ENCODE data around the gene CYP27B1. TPM values are rescaled to one million over a fixed set of nuclear protein-coding genes. Genes with fewer than 3 reads are reported as not detected.

Gene CYP27B1, protein sequence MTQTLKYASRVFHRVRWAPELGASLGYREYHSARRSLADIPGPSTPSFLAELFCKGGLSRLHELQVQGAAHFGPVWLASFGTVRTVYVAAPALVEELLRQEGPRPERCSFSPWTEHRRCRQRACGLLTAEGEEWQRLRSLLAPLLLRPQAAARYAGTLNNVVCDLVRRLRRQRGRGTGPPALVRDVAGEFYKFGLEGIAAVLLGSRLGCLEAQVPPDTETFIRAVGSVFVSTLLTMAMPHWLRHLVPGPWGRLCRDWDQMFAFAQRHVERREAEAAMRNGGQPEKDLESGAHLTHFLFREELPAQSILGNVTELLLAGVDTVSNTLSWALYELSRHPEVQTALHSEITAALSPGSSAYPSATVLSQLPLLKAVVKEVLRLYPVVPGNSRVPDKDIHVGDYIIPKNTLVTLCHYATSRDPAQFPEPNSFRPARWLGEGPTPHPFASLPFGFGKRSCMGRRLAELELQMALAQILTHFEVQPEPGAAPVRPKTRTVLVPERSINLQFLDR
- 10 to 100 TPM; 10.8 to 11.4 TPM for total RNA-seq

DNA sequence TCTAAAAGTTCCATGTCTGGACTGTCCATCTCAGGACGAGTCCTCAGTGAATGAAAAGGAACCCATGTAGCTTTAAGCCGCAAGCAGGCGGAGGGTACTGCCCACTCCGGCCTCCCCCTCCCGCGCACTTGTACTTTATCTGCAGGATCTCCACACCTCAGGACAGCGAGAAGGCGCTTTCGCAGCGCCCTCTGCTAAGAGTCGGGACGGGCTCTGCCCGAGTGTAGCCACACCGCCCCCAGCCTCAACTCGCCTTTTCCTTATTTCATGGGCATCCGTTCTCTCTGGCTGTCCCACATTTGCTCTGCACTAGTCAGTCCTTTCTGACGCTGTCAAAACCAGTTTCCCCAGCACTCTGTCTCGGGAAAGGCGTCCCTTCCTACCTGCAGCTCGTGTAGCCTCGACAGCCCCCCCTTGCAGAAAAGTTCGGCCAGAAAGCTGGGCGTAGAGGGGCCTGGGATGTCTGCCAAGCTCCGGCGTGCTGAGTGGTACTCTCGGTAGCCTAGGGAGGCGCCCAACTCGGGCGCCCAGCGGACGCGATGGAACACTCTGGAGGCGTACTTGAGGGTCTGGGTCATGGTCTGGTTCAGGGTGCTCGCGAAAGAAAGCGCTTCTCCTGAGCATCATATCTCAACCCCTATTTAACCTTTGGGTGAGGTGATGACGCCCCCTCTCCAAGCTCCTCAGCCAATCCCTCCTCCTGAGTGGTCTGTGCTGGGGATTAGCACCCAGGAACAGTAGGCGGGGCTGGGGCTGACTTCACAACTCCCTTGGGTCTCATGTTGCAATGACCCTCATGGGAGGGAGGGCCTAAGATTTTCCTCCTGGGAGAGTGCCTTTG is at the start of gene CYP27B1:
Gene CYP27B1, minus strand, starts transcription at position 615 of the 841 bp plus-strand sequence. Its CDS starts 37 bp downstream, at position 578.
- CTCF ChIA-PET: interaction anchor here (0.6 to 4.0 kb wide), 4 partner anchors 10 to 647 kb away, joined by 3 to 28 read pairs (median 7); partner anchors contain the start of gene TSFM
- POLR2A ChIA-PET: interaction anchor here (1.8 kb wide), 1 partner anchor 10 kb away, joined by 6 read pairs; no protein-coding TSS in a partner anchor

DNA sequence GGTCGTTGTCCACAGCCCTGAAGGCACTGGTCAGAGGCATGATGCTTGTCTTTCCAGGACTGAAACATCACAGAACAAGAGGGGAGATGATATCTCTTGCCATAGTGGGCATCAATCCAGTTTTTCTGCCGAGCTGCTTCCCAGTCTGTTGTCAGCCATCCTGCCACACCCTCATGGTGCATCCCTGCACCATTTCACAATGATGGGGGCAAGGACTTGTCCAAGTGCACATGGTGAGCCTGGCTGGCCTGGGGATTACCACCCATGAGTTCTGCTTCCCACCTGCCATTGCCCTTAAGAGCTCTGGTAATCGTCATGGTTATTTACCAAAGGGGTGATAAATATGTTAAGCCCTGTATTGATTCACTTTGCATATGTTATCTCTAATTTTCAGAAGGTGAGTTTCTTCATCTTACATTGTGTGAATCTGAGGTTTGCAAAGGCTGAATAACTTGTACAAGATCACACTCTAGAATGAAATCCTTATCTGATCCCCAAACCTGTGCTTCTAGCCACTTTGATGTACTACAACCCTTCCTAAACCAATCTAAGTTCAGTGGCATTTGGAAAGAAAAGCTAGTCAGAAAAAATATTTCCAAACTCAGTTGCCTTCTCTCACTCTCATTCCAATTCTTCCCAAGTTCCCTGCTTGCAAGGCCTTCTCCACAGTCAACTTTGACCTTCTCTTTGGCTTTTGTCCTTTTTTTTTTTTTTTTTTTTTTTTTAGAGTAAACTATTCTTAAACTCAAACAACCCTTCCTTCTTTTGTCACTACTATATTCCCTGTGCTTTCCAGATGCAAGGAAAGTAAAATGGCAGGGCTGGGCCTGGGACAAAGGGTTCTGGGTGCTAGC is 49.4 kb upstream of the CYP27B1 start:
- CTCF ChIA-PET: interaction anchor here (1.0 to 1.4 kb wide), 2 partner anchors 89 kb away, joined by 3 to 4 read pairs; no protein-coding TSS in a partner anchor
- POLR2A ChIA-PET: interaction anchor here (0.7 to 1.2 kb wide), 2 partner anchors 20 to 33 kb away, joined by 3 to 6 read pairs; no protein-coding TSS in a partner anchor

DNA sequence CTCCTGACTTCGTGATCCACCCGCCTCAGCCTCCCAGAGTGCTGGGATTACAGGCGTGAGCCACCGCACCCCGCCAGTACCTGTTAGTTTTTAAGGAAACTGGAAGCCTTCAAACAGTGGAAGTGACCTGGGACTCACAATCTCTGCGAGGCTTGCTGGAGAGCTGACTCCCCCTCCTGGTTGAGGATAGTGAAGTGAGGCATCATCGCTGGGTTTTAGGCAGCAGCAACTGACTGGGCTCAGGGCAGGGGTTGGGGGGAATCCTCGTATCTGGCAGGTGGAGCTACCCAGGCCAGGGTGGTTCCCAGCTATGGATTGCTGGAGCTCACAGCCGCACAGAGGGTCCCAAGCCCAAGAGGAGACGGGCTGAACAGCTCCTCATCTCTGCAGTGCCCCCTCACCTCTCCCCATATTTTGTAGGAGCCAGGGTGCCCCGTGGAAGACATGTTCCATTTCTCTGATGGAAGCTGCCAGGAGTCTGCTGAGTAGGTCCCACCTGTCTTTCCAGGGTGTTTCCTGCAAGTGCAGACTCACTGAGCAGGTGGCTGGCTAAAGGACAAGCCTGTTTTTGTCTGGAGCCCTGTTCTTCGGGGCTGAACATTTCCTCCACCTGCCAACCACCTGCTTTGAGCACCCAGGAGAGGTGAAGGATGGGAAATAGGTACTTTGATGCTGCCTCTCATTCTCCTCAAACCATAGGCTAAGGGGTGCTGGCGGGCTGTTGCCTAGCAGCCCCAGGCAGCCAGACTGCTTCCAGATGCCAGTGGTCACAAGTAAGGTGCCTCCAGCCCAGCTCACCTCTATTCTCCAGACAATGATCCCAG is 48.5 kb upstream of the CYP27B1 start:
- ChIA-PET CTCF (interaction anchor here (1.4 kb wide), 1 partner anchor 90 kb away, joined by 4 read pairs; no protein-coding TSS in a partner anchor), POLR2A (interaction anchor here (1.2 kb wide), 1 partner anchor 33 kb away, joined by 3 read pairs; no protein-coding TSS in a partner anchor)

DNA sequence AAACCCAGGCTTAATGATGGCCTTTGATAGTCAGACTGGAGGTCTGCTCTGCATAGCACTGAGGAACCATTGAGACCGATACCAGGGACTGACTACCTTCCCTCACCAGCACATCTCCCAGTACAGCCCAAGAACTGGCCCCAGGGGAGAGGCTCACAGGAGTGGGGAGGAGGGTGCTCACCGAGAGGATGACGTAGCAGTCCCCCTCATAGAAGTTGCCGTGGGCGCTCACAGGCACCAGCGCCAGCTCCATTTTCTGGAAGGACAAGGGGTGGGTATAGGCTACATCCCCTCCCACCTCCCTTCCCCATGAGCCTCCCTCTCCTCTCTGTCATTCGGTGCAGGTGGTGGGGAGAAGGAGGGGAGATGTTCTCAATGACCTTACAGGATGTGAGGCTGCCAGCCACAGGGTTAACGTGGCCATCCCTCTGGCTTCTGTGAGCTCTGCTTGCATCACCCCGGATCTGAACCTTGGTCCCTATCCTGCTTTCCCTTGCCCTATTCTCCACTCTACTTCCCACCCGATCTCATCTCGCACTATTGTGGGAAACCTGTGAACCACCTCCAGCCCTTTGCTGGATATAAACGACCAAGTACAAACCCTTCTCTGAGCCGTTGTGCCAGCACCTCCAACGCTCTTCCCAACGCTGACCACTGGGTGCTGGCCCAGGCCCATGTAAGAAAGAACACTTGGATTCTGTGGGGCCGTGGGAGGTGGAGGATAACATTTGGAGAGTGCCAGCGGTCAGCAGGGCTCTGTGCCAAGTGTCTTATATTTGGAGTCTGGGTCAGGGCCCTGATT is 47.3 kb upstream of the CYP27B1 start:
- CTCF ChIA-PET: interaction anchor here (0.6 to 1.1 kb wide), 2 partner anchors 25 to 59 kb away, joined by 3 read pairs; no protein-coding TSS in a partner anchor
- POLR2A ChIA-PET: no interaction called here

DNA sequence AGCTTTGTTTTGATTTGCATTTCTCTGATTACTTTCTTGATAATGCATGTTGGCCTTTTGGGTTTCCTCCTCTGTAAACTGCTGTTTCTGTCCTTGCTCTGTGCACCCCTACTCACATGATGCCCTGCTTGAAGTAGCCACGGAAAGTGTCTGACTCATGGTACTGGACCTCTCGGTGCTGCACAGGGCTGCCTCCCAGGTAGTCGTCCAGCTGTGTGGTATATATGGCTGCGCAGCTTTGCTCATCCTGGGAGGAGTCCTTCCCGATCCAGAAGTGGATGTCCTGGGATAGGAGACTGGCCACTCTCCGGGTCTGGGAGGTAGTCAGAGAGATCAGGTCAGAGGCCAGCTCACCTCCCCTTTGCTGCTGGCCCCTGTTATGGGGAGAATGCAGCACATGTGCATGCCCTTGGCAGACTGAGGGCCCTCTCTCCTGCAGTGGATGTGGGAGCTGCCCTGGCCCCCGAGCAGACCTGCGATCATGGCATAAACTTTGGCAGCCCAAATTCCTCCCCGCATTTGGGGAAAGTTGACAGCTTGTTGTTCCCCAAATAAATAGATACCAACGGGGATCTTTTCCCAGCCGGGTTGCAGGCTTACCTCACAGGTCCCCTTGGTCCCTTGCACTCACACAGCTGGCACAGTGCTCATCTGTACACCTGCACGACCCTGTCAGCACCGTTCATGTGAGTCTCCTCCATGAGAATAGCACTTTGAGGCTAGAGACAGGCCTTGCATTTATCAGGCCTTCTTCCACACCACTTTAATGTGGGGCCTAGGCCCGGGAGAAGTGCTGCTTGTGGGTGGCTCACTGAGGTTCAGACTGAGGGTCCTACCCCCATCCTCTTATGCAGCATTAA is 46.5 kb upstream of the CYP27B1 start:
- POLR2A ChIA-PET: interaction anchor here (0.5 kb wide), 1 partner anchor 1130 kb away, joined by 5 read pairs; no protein-coding TSS in a partner anchor
- CTCF ChIA-PET: interaction anchor here (0.6 to 1.1 kb wide), 2 partner anchors 24 to 60 kb away, joined by 3 read pairs; no protein-coding TSS in a partner anchor

DNA sequence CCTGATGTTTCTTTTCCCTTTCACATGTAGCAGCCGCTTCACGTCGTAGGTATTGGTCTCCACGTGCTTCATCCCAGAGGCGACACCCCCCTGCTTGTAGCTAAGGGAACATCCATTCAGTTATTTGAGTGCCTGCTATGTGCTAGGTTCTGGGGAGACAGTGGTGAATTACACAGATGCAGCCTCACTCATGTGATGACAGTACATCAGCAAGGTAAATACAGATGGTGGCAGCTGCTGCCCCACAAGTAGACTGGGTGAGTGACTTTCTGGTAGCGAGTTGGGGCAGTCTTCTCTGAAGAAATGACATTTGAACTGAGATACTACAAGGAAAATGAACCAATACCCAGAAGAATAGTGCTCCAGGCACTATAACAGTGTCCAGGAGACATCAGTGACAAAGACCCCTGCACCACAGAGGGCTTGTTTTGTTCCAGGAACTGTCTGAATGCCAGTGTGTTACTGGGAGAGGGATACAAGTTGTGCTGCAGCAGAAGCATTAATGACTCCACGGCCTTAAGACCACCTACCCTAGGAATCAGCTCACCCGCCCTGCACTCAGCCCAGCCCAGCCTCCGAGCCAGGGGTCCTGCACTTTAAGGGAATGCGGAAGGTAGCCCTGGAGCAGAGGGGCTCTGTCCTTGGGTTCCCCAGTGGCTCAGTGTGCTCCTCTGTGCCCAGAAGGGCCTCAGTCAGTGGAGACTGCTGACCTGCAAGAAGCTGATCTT is 44.3 kb upstream of the CYP27B1 start:
- ChIA-PET POLR2A (no interaction called here), CTCF (no interaction called here)

DNA sequence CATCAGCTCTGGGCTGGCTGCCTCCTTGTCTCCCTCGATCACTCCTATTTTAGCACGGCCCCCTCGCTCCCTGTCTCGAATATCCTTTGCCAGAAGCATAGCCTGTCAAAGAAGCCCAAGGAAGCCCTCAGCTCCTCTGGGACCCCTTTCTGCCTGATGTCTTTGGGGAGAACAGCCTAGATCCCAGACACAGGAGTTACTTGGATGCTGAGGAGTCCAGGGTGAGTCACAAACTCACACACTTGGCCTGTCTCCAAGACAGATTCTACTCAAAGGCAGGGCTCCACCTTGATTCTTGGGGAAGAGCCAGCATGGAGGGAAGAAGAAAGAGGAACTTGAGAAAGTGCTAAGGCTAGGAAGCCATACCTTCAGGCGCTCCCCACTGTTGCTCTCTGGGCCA is 43.6 kb upstream of the CYP27B1 start:
- CTCF ChIA-PET: interaction anchor here (0.8 to 1.0 kb wide), 2 partner anchors 22 to 95 kb away, joined by 3 read pairs; no protein-coding TSS in a partner anchor
- POLR2A ChIA-PET: no interaction called here

DNA sequence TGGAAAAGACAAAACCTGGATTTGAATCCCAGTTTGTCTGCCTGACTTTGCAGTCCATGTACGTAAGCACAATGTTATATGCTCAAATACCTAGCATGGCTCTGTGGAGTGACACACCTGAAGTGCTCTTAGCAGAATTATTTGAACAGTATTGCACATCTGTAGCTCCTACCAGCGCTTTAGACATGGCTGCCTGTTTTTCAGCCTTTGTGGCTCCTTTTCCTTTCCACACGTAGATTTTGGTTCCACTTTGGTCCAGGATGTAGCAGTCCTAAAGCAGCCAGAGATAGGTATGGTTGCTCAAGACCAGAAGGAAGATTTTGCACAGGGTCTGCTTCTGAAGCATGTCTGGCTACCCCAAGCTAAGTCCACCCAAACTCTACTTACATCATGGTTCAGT is 42.5 kb upstream of the CYP27B1 start:
- ChIA-PET POLR2A (no interaction called here), CTCF (interaction anchor here (1.0 kb wide), 1 partner anchor 96 kb away, joined by 3 read pairs; no protein-coding TSS in a partner anchor)

DNA sequence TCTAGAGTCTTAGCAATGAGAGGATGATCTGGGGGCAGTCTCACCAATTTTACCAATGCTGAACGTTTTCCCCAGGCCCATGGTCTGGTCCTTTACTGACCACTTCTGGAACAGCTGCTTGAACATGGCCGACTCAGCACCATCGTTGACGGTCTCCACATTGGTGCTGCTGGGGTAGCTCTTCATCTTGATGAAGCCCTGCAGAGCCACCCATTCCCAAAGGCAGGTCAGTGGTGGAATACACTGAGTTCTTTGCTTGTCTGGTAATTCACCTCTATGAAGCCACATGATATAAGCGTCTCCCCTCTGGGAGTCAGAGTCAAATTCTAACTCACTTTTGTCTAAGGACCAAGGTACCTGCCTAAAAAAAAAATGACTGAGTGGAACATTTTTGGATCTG is 41.5 kb upstream of the CYP27B1 start:
- ChIA-PET POLR2A (no interaction called here), CTCF (interaction anchor here (0.5 kb wide), 1 partner anchor 50 kb away, joined by 3 read pairs; no protein-coding TSS in a partner anchor)

DNA sequence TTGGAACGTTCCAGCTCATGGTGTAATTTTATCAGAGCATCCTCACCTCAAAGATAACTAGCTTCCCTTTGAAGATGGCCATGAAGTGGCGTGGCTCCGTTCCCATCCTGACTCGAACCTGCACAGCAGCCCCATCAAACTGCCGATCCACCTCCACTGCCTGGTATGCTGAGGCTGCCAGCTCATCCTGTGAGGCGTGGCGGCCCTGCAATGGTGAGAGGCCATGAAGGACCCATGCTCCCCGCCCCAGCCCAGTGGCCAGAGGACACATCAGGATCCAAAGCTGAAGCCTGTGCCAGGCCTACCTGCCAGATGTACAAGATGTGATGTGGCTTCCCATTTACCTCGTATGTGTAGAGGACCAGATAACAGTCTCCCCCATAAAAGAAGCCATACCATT is 40.4 kb upstream of the CYP27B1 start:
- POLR2A ChIA-PET: interaction anchor here (0.6 kb wide), 1 partner anchor 31 kb away, joined by 3 read pairs; no protein-coding TSS in a partner anchor
- CTCF ChIA-PET: interaction anchor here (1.3 kb wide), 1 partner anchor 98 kb away, joined by 3 read pairs; no protein-coding TSS in a partner anchor

DNA sequence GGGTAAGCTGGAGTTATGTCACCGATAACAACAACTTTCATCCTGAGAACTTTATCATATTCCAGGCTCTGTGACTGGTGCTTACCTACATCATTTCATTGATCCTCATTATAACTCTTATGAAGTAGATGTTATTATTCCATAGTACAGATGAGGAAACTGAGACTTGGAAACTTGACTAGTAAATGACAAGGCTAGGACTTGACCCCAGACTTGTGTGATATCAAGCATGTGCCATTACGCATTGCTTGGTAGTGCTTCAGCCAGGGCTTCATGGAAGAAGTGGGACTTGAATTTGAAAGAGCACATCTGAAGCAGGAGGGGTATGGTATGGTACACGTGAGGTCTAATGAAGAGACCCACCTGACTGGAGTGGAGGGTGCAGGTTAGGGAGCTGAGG is 39.8 kb upstream of the CYP27B1 start:
- ChIA-PET CTCF (interaction anchor here (1.3 kb wide), 1 partner anchor 98 kb away, joined by 3 read pairs; no protein-coding TSS in a partner anchor), POLR2A (no interaction called here)

DNA sequence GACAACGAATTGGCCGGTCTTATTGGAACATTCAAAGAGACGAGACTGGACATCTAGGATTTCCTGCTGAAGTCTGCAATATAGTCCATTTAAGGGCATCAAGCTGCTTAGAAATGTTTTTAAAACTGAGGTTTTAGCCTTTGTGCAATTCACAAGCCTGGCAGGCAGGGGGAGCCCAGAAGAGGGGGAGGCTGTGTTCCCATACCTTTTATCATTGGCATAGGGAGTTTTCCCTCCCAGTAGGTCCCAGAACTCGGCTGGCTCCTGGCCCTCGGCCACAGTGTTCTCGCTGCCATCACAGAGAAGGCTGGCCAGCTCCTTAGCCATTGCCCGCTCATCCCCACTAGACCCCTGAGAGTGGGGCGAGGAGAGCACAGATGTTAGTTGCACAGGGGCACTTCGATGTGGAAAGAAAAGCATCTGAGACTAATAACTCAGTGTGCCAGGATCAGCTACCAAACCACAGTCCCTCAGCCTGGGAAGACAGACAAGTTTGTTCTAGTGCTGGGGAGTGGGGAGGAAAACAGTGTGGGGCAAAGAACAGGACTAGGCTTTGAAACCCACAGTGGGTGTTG is 36.5 kb upstream of the CYP27B1 start:
- CTCF ChIA-PET: interaction anchor here (0.8 to 2.1 kb wide), 5 partner anchors 17 to 111 kb away, joined by 3 to 12 read pairs (median 3); no protein-coding TSS in a partner anchor
- POLR2A ChIA-PET: interaction anchor here (0.6 kb wide), 1 partner anchor 102 kb away, joined by 4 read pairs; no protein-coding TSS in a partner anchor

DNA sequence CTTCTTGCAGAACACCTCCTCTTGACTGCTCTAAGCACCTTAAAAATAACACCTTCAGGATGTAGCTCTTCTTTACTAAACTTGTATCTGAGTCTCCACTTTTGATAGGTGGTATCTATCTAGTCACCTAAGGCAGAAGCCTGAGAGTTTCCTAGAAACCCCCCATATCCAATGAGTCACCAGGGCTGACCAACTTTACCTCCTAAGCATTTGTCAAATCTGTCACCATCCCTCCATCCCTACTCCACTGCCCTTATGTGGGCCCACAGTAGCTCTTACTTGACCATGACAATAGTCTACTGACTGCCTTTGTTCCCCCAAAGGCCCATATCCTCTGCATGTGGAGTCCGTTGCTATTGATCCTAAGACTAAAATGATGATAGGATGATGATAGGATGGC is 35.7 kb upstream of the CYP27B1 start:
- POLR2A ChIA-PET: no interaction called here
- CTCF ChIA-PET: interaction anchor here (0.8 to 2.1 kb wide), 4 partner anchors 17 to 112 kb away, joined by 3 to 12 read pairs (median 3); no protein-coding TSS in a partner anchor

DNA sequence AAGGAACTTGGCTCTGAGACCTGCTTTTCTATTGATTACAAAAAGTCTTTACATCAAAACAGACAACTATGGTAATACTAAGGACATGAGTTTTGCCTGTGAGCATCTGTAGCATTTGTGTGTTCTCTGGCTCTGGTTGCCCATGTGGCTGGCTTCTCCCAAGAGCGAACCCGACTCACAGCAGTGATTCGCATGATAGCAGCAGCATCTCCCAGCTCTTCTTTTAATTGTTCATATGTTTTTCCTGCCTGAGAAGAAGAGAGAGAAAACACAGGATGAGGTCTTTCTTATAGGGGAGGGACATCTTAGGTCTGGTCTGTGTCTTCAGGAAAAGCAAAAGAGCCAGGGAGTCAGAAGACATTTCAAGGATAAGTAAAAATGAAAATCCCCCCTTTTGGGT is 34.1 kb upstream of the CYP27B1 start:
- ChIA-PET CTCF (interaction anchor here (1.2 to 1.3 kb wide), 2 partner anchors 16 to 103 kb away, joined by 3 read pairs; no protein-coding TSS in a partner anchor), POLR2A (no interaction called here)

DNA sequence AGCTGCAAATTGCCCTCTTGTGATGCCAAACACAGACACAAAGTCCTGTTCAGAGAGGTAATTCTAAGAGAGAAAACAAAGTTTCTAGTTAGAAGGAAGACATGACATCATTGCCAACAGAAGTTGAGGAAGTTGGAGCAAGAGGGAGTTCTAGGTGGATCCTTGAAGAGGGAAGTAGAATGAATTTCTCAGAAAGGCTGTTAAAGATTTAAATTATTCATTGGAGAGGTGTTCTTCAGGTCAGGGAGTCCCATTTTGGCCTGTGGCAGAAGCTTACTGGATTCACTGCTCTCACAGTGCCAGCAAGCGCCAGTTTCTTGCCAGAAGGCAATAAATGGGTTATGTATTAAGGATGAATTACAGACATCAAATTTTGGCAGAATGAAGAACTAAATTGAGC is 31.1 kb upstream of the CYP27B1 start:
- ChIA-PET POLR2A (no interaction called here), CTCF (no interaction called here)
